HG02884 (cell line): ENCODE measurements around the gene ADAMTSL3.
"Not testable (repeated sequence)": the region's sequence is repeated elsewhere in the genome, so short reads cannot be mapped to it uniquely, and the experiment has no call there.

ENCODE experiments used
- ATAC-seq: cut with Tn5 transposase; IDR thresholded peaks from one replicate; pipeline ENCODE4 v1.9.1; 2021; ENCODE audit warnings: mild to moderate bottlenecking, moderate library complexity; ENCODE audit not compliant: unreplicated experiment

Gene ADAMTSL3

DNA sequence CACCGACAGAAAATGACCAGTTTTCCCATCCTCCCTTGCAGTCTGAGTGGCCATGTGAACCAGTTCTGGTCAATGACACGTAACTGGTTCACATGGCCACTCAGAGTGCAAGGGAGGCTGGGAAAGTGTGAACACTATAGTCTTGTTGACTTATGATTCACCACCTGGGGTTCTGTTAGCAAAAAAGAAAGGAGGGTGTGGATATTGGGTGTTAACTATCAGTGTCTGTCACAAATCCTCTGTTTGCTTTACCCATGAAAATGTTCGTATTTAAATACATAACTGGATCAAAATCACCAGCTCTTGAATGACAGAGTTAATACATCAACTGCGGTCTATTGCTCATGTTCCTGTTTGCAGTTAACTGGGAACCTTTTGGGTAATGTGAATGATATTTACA lies 92.3 kb downstream of the ADAMTSL3 start:
- no peak for ATAC-seq

GRCh38 chr15:83747050-83747717 lies 93.3 kb downstream of the ADAMTSL3 start:
- no peak for ATAC-seq

GRCh38 chr15:83747718-83748110 lies 93.8 kb downstream of the ADAMTSL3 start:
- ATAC-seq = no peak

- no peak for ATAC-seq
Measured at GRCh38 chr15:83753872-83754493, 100.1 kb downstream of the ADAMTSL3 start.

- not testable (repeated sequence) for ATAC-seq
Measured at GRCh38 chr15:83757291-83757690, 103.4 kb downstream of the ADAMTSL3 start.

GRCh38 chr15:83762367-83762766 lies 108.4 kb downstream of the ADAMTSL3 start:
- no peak for ATAC-seq

GRCh38 chr15:83764201-83764838 lies 110.4 kb downstream of the ADAMTSL3 start:
- ATAC-seq = no peak

GRCh38 chr15:83766339-83766738 lies 112.4 kb downstream of the ADAMTSL3 start:
- no peak for ATAC-seq

- no peak for ATAC-seq
Measured at GRCh38 chr15:83767741-83768140, 113.8 kb downstream of the ADAMTSL3 start.

GRCh38 chr15:83769411-83769999 lies 115.6 kb downstream of the ADAMTSL3 start:
- no peak for ATAC-seq

DNA sequence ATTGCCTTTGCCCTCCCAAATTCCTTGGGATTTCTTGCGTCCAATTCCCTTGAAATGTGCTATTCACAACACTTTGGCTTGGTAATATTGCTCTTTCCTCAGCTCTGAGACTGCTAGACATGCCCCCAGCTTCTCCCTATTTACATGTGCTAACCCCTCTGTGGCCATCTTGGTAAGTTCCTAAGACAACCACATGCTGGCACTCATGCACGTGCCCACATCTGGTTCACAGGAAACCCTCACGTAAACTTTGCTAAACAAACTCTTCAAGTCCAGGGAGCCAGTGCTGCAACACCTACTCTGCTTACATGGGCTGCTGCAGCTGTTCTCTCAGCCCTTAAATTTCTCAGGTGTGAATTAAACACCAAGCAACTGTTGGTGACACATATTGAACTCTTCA lies 121.8 kb downstream of the ADAMTSL3 start:
- no peak for ATAC-seq

GRCh38 chr15:83776986-83777385 lies 123.1 kb downstream of the ADAMTSL3 start:
- ATAC-seq = no peak

GRCh38 chr15:83783227-83783626 lies 129.3 kb downstream of the ADAMTSL3 start:
- no peak for ATAC-seq

- ATAC-seq = no peak
Measured at GRCh38 chr15:83784975-83785374, 131.1 kb downstream of the ADAMTSL3 start.

DNA sequence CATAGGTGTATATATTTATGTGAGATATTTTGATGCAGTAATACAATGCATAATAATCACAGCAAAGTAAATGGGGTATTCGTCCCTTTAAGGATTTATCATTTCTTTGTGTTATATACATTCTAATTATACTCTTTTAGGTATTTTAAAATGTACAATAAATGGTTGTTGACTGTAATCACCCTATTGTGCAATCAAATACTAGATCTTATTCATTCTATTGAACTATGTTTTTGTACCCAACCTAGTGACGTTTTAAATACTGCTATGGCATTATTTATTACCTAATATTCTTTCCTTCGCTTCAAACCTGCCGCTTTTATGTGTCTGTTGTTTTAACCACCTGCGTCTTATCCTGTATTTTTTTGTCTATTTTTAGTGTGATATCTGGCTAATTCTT lies 132.4 kb downstream of the ADAMTSL3 start:
- no peak for ATAC-seq

DNA sequence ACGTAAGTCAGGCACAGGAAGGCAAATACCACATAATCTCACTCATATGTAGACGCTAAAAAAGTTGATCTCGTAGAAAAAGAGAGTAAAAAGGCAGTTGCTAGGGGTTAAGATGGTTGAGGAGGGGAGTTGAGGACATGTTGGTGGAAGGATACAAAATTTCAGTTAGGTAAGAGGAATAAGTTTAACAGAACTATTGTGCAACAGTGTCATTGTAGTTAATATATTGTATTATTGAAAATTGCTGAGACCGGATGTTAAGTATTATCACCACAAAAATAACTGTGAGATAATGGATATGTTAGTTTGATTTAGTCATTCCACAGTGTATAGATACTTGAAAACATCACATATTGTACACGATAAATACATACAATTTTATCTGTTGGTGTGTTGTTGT lies 139.1 kb downstream of the ADAMTSL3 start:
- ATAC-seq = no peak

DNA sequence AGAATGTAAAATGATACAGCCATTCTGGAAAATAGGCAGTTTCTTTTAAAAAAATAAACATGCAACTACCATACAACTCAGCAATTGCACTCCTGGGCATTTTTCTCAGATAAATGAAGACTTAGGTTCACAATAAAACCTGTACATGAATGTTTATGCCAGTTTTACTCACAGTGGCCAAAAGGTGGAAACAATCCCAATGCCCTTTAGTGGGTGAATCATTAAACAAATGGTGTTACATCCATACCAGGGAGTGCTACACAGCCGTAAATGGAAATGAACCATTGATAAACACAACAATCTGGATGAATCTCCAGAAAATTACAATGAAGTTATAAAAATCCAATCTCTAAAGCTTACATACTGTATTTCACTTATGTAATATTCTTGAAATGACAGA lies 140.3 kb downstream of the ADAMTSL3 start:
- no peak for ATAC-seq

- ATAC-seq = no peak
Measured at GRCh38 chr15:83809345-83809744, 155.4 kb downstream of the ADAMTSL3 start.

DNA sequence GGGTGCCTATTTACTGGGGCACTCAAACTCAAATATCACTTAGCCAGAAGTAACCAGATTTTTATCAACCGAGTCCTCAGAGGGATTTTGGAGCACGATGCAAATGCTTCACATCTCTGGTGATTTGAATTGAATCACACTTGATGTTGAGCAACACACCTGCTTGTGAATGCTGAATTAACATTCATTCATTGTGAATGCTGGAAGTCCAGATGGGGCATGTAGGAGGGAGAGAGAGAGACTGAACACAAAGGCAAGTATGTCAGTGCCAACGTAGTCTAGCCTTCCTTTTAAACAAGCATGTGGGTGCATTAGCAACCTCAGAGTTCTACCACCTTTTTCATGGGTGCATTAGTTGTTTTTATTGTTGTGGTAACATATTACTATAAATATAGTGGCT lies 156.2 kb downstream of the ADAMTSL3 start:
- ATAC-seq = no peak

DNA sequence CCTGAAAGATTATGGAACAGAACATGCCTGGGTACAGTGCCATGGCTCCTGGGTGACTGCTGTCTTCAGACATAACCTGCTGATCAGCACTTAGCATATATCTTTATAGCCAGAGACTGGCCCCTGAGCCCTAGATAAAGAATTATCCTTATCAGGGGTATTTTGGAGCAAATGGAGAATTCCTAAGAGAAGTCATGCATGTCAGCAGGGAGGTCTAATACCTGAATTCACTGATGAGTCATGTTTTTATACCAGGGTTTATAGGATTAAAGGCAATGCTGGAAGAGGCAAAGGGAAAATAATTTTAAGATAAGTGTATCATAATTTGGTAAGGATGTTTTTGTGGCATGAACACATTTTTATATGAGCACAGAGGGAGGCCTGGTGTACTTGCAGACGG lies 159.8 kb downstream of the ADAMTSL3 start:
- ATAC-seq = no peak

GRCh38 chr15:83815506-83815905 lies 161.6 kb downstream of the ADAMTSL3 start:
- no peak for ATAC-seq
